HCT116 (cell line): Measurements from ENCODE around the gene P4HB. TPM values are rescaled to one million over a fixed set of nuclear protein-coding genes. Genes with fewer than 3 reads are reported as not detected.

Source experiments
- ATF3 ChIP-seq: IDR thresholded peaks from 2 replicates; pipeline ENCODE4 v1.6.1; 2012
- CBX3 ChIP-seq: IDR thresholded peaks from 2 replicates; pipeline ENCODE4 v1.6.1; 2012; ENCODE audit warnings: low read depth
- CEBPB ChIP-seq: IDR thresholded peaks from 2 replicates; pipeline ENCODE4 v1.6.1; 2012; ENCODE audit warnings: low read depth
- CTCF ChIP-seq, 3 experiments: fragments of 200-600 bp in 1 of 3; sonication (generic) in 1 of 3; IDR thresholded peaks in 2 of 3; conservative IDR thresholded peaks in 1 of 3; 2 replicates each; pipeline ENCODE4 v1.5.1; 2012 to 2017; ENCODE audit warnings: low read depth in 2 of 3, low read length in 2 of 3, antibody characterized with exemption in 1 of 3, borderline replicate concordance in 1 of 3, control low read depth in 1 of 3, mild to moderate bottlenecking in 1 of 3, mixed read lengths in 1 of 3, mixed run types in 1 of 3, moderate library complexity in 1 of 3; ENCODE audit not compliant: insufficient read depth in 1 of 3
- EZH2phosphoT487 ChIP-seq: fragments of 200-600 bp; IDR thresholded peaks from 2 replicates; pipeline ENCODE4 v1.6.1; 2018; ENCODE audit warnings: antibody characterized with exemption, borderline replicate concordance
- JUND ChIP-seq: IDR thresholded peaks from 2 replicates; pipeline ENCODE4 v1.6.1; 2012
- RAD21 ChIP-seq: IDR thresholded peaks from 2 replicates; pipeline ENCODE4 v1.6.1; 2012; ENCODE audit warnings: low read depth, mild to moderate bottlenecking
- REST ChIP-seq: IDR thresholded peaks from 2 replicates; pipeline ENCODE4 v1.6.1; 2012; ENCODE audit warnings: low read depth
- SP1 ChIP-seq: IDR thresholded peaks from 2 replicates; pipeline ENCODE4 v1.6.1; 2012; ENCODE audit warnings: low read depth
- ZFX ChIP-seq: fragments of 450-650 bp; IDR thresholded peaks from 2 replicates; pipeline ENCODE4 v1.6.1; 2017
- total RNA-seq: library from RNA; stranded (reverse); gene quantifications from one replicate; pipeline ENCODE4 v1.2.1, GENCODE V29; 2021; ENCODE audit not compliant: unreplicated experiment

P4HB gene
- total RNA-seq, 1 experiment from 2014 or later = 1,043 TPM

GRCh38 chr17:81858170-81858966, 2.0 kb downstream of the P4HB start (continued):
- TF ChIP-seq REST (no peak), RAD21 (no peak), SP1 (no peak), CBX3 (no peak), CEBPB (no peak), ATF3 (no peak), JUND (no peak), ZFX (no peak), CTCF (IDR thresholded peaks at IDR 0.05 in 2 of 3, conservative IDR thresholded peaks at IDR 0.05 in 1 of 3; ENCODE audit: borderline replicate concordance in 1 of 3, insufficient read depth in 1 of 3, low read depth in 2 of 3, low read length in 2 of 3) (no peak), EZH2phosphoT487 (no peak)
- TF ChIP-seq, all 23 proteins: peak for 0
